Osteocyte (in vitro differentiated cells): ENCODE results near the gene KMO. TPM values are rescaled to one million over a fixed set of nuclear protein-coding genes. Genes with fewer than 3 reads are reported as not detected.

ENCODE experiments used
- DNase-seq: peaks from one replicate; pipeline ENCODE4 v3.0.0; 2021; ENCODE audit warnings: mixed read lengths; ENCODE audit not compliant: unreplicated experiment; ENCODE audit errors: extremely low spot score
- H3K27ac Mint-ChIP-seq: one replicate; pipeline ENCODE4 v1.8.0; 2021; ENCODE audit warnings: mild to moderate bottlenecking, mixed read lengths; ENCODE audit not compliant: unreplicated experiment
- H3K27me3 Mint-ChIP-seq: one replicate; pipeline ENCODE4 v1.8.0; 2021; ENCODE audit warnings: mixed read lengths; ENCODE audit not compliant: unreplicated experiment
- H3K36me3 Mint-ChIP-seq: one replicate; pipeline ENCODE4 v1.8.0; 2021; ENCODE audit warnings: mixed read lengths; ENCODE audit not compliant: unreplicated experiment
- H3K4me1 Mint-ChIP-seq: one replicate; pipeline ENCODE4 v1.8.0; 2021; ENCODE audit warnings: mixed read lengths; ENCODE audit not compliant: unreplicated experiment
- H3K4me3 Mint-ChIP-seq: one replicate; pipeline ENCODE4 v1.8.0; 2021; ENCODE audit warnings: mild to moderate bottlenecking, moderate library complexity, mixed read lengths; ENCODE audit not compliant: unreplicated experiment
- H3K9me3 Mint-ChIP-seq: one replicate; pipeline ENCODE4 v1.8.0; 2021; ENCODE audit warnings: mixed read lengths; ENCODE audit not compliant: unreplicated experiment
- CTCF ChIP-seq: fragments of 200-600 bp; sonication (generic); IDR thresholded peaks from 2 replicates; pipeline ENCODE4 v1.5.0; 2021; ENCODE audit warnings: antibody characterized with exemption, mild to moderate bottlenecking, moderate library complexity
- total RNA-seq: library from RNA; stranded (reverse); gene quantifications from 2 replicates; pipeline ENCODE4 v1.2.1, GENCODE V29; 2021

Gene KMO
- total RNA-seq, 1 donor from 2014 or later, result not detected

GRCh38 chr1:241553886-241554592, 21.9 kb downstream of the KMO start:
- Mint-ChIP-seq H3K4me3 (no peak overlapping the region), H3K9me3 (no peaks in the 10 kb centered on the region), H3K27me3 (peaks cover 26% of the 10 kb centered on the region), H3K36me3 (no peaks in the 10 kb centered on the region), H3K27ac (no peak overlapping the region), H3K4me1 (no peaks in the 10 kb centered on the region)
- no peak for TF ChIP-seq CTCF
- DNase-seq, result no peak

GRCh38 chr1:241555526-241555925, 23.3 kb downstream of the KMO start:
- Mint-ChIP-seq H3K36me3 (no peaks in the 10 kb centered on the region), H3K9me3 (no peaks in the 10 kb centered on the region), H3K27ac (no peak overlapping the region), H3K27me3 (peaks cover 29% of the 10 kb centered on the region), H3K4me1 (no peaks in the 10 kb centered on the region), H3K4me3 (no peak overlapping the region)
- DNase-seq, result no peak
- TF ChIP-seq CTCF, result no peak

- DNase-seq, result no peak
- Mint-ChIP-seq H3K4me1 (no peaks in the 10 kb centered on the region), H3K27ac (no peak overlapping the region), H3K27me3 (peaks cover 36% of the 10 kb centered on the region), H3K9me3 (no peaks in the 10 kb centered on the region), H3K4me3 (no peak overlapping the region), H3K36me3 (no peaks in the 10 kb centered on the region)
- TF ChIP-seq CTCF, result no peak
These were observed 24.9 kb downstream of the KMO start for GRCh38 chr1:241557031-241557430.

- Mint-ChIP-seq H3K4me3 (no peak overlapping the region), H3K4me1 (no peaks in the 10 kb centered on the region), H3K27me3 (peaks cover 37% of the 10 kb centered on the region), H3K27ac (no peak overlapping the region), H3K9me3 (no peaks in the 10 kb centered on the region), H3K36me3 (no peaks in the 10 kb centered on the region)
- no peak for DNase-seq
- no peak for TF ChIP-seq CTCF
These were observed 25.5 kb downstream of the KMO start for GRCh38 chr1:241557551-241558193.

- no peak overlapping the region for H3K4me3 Mint-ChIP-seq
- no peaks in the 10 kb centered on the region for H3K36me3 Mint-ChIP-seq
- no peaks in the 10 kb centered on the region for H3K4me1 Mint-ChIP-seq
- no peak for DNase-seq
- no peaks in the 10 kb centered on the region for H3K9me3 Mint-ChIP-seq
- no peak for TF ChIP-seq CTCF
- peaks cover 34% of the 10 kb centered on the region for H3K27me3 Mint-ChIP-seq
- H3K27ac Mint-ChIP-seq, result no peak overlapping the region
These were observed 28.1 kb downstream of the KMO start for GRCh38 chr1:241560146-241560848.
